Neural cell (in vitro differentiated cells): Measurements from ENCODE around the gene GALNT12. TPM values are rescaled to one million over a fixed set of nuclear protein-coding genes. Genes with fewer than 3 reads are reported as not detected.

Source experiments
- H2AFZ ChIP-seq: fragments of 200-600, 300-800 bp; sonication (generic), shearing (Covaris generic); 2 replicates; pipeline ENCODE4 v1.6.0; 2014; ENCODE audit warnings: low read depth, mild to moderate bottlenecking, antibody characterized with exemption, low read length, moderate library complexity
- H3F3A ChIP-seq: fragments of 200-600 bp; shearing (Covaris generic); 2 replicates; pipeline ENCODE4 v1.6.1; 2016; ENCODE audit warnings: mild to moderate bottlenecking, moderate library complexity, mixed read lengths, antibody characterized with exemption, low read length; ENCODE audit not compliant: insufficient read depth, poor library complexity, severe bottlenecking
- H3K27ac ChIP-seq: fragments of 200-600, 300-800 bp; sonication (generic), shearing (Covaris generic); 2 replicates; pipeline ENCODE4 v1.5.1; 2014; ENCODE audit warnings: mild to moderate bottlenecking, low read length, moderate library complexity
- H3K27me3 ChIP-seq: fragments of 300-800, 200-600 bp; sonication (generic), shearing (Covaris generic); 2 replicates; pipeline ENCODE4 v1.6.0; 2014; ENCODE audit warnings: mild to moderate bottlenecking, low read depth, low read length, moderate library complexity; ENCODE audit not compliant: insufficient read depth
- H3K36me3 ChIP-seq: fragments of 300-800, 200-600 bp; sonication (generic), shearing (Covaris generic); 2 replicates; pipeline ENCODE4 v1.5.1; 2014; ENCODE audit warnings: mild to moderate bottlenecking, antibody characterized with exemption, low read length, moderate library complexity; ENCODE audit not compliant: insufficient read depth
- H3K4me2 ChIP-seq: fragments of 300-800, 200-600 bp; sonication (generic), shearing (Covaris generic); 2 replicates; pipeline ENCODE4 v1.6.0; 2014; ENCODE audit warnings: mild to moderate bottlenecking, low read length
- H3K4me3 ChIP-seq: fragments of 300-800, 200-600 bp; sonication (generic), shearing (Covaris generic); 2 replicates; pipeline ENCODE4 v1.5.1; 2014; ENCODE audit warnings: mild to moderate bottlenecking, low read length, moderate library complexity
- H3K79me2 ChIP-seq: fragments of 200-600 bp; shearing (Covaris generic); replicated peaks from 2 replicates; pipeline ENCODE4 v1.6.0; 2014; ENCODE audit warnings: mild to moderate bottlenecking, low read length, moderate library complexity; ENCODE audit not compliant: insufficient read depth
- H3K9ac ChIP-seq: fragments of 300-800, 200-600 bp; sonication (generic), shearing (Covaris generic); 2 replicates; pipeline ENCODE4 v1.6.1; 2016; ENCODE audit warnings: mild to moderate bottlenecking, low read length, mixed read lengths
- H3K9me2 ChIP-seq: fragments of 200-600 bp; shearing (Covaris generic); 2 replicates; pipeline ENCODE4 v1.6.1; 2016; ENCODE audit warnings: mild to moderate bottlenecking, low read length, mixed read lengths; ENCODE audit not compliant: insufficient read depth
- H3K9me3 ChIP-seq: fragments of 200-600, 300-800 bp; sonication (generic), shearing (Covaris generic); 2 replicates; pipeline ENCODE4 v1.6.1; 2016; ENCODE audit warnings: mild to moderate bottlenecking, mixed run types, low read length, moderate library complexity, mixed read lengths
- H4K20me1 ChIP-seq: fragments of 200-600 bp; shearing (Covaris generic); 2 replicates; pipeline ENCODE4 v1.6.1; 2016; ENCODE audit warnings: mild to moderate bottlenecking, mixed run types; ENCODE audit not compliant: insufficient read depth
- CTCF ChIP-seq: fragments of 450-650 bp; IDR thresholded peaks from 2 replicates; pipeline ENCODE4 v1.5.1; 2014; ENCODE audit warnings: antibody characterized with exemption, mild to moderate bottlenecking, moderate library complexity; ENCODE audit not compliant: poor library complexity, severe bottlenecking
- EP300 ChIP-seq: fragments of 450-650 bp; conservative IDR thresholded peaks from 2 replicates; pipeline ENCODE4 v1.6.1; 2014; ENCODE audit warnings: antibody characterized with exemption, mild to moderate bottlenecking, moderate library complexity; ENCODE audit not compliant: poor library complexity, severe bottlenecking
- EZH2 ChIP-seq: fragments of 200-600, 300-800 bp; shearing (Covaris generic), sonication (generic); IDR thresholded peaks from 2 replicates; pipeline ENCODE4 v1.6.1; 2014; ENCODE audit warnings: antibody characterized with exemption, low read length, borderline replicate concordance, mild to moderate bottlenecking; ENCODE audit not compliant: insufficient read depth, poor library complexity, severe bottlenecking
- MXI1 ChIP-seq: fragments of 450-650 bp; conservative IDR thresholded peaks from 2 replicates; pipeline ENCODE4 v1.6.1; 2014; ENCODE audit warnings: antibody characterized with exemption, mild to moderate bottlenecking; ENCODE audit not compliant: poor library complexity, severe bottlenecking
- POLR2AphosphoS5 ChIP-seq: IDR thresholded peaks from 2 replicates; pipeline ENCODE4 v1.6.1; 2012
- RAD21 ChIP-seq: fragments of 450-650 bp; conservative IDR thresholded peaks from 2 replicates; pipeline ENCODE4 v1.6.1; 2014; ENCODE audit warnings: antibody characterized with exemption, mild to moderate bottlenecking, moderate library complexity
- SMC3 ChIP-seq: fragments of 450-650 bp; conservative IDR thresholded peaks from 2 replicates; pipeline ENCODE4 v1.6.1; 2014; ENCODE audit warnings: antibody characterized with exemption, mild to moderate bottlenecking, moderate library complexity; ENCODE audit not compliant: poor library complexity
- TAF1 ChIP-seq: IDR thresholded peaks from 2 replicates; pipeline ENCODE4 v1.6.1; 2012; ENCODE audit warnings: low read depth
- polyA plus RNA-seq: library from polyadenylated mRNA; depleted of rRNA; stranded (reverse); fragments of >200 nt; gene quantifications from 2 replicates; pipeline ENCODE4 v1.2.3, GENCODE V29; 2014
- TF ChIP-seq, protein P1 (sequence below): IDR thresholded peaks from 2 replicates; pipeline ENCODE4 v1.6.1; 2012; ENCODE audit warnings: borderline replicate concordance

Gene GALNT12
- polyA plus RNA-seq, 1 donor from 2014 or later: 8.4 TPM

DNA sequence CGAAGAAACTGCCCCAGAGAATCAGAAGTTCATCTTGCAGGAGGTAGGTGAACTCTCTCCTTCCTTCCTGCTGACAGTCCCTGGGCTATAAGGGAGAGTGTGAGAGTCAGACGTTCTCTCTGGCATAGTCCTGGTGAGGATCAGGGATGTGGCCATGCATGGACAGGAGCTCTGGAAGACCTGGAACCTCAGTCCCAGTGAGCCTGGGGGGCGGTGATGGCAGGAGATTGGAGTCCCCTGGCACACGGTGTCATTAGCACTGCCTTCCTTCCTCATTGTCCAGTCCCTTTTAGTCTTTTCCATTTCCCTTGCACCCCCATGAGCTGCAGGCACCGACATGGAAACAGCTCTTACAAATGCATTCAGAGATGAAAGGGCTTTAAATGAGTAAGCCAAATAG lies 38.6 kb downstream of the GALNT12 start:
- no peaks in the 10 kb centered on the region for H3K9me2 ChIP-seq
- H2AFZ ChIP-seq: no peak overlapping the region
- TF ChIP-seq RAD21 (no peak), TAF1 (no peak), SMC3 (no peak), POLR2AphosphoS5 (no peak), CTCF (no peak), MXI1 (no peak), EZH2 (no peak), EP300 (no peak)
- TF ChIP-seq, protein P1, sequence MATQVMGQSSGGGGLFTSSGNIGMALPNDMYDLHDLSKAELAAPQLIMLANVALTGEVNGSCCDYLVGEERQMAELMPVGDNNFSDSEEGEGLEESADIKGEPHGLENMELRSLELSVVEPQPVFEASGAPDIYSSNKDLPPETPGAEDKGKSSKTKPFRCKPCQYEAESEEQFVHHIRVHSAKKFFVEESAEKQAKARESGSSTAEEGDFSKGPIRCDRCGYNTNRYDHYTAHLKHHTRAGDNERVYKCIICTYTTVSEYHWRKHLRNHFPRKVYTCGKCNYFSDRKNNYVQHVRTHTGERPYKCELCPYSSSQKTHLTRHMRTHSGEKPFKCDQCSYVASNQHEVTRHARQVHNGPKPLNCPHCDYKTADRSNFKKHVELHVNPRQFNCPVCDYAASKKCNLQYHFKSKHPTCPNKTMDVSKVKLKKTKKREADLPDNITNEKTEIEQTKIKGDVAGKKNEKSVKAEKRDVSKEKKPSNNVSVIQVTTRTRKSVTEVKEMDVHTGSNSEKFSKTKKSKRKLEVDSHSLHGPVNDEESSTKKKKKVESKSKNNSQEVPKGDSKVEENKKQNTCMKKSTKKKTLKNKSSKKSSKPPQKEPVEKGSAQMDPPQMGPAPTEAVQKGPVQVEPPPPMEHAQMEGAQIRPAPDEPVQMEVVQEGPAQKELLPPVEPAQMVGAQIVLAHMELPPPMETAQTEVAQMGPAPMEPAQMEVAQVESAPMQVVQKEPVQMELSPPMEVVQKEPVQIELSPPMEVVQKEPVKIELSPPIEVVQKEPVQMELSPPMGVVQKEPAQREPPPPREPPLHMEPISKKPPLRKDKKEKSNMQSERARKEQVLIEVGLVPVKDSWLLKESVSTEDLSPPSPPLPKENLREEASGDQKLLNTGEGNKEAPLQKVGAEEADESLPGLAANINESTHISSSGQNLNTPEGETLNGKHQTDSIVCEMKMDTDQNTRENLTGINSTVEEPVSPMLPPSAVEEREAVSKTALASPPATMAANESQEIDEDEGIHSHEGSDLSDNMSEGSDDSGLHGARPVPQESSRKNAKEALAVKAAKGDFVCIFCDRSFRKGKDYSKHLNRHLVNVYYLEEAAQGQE: no peak
- H3K4me3 ChIP-seq: no peak overlapping the region
- H3F3A ChIP-seq: no peaks in the 10 kb centered on the region
- H4K20me1 ChIP-seq: no peaks in the 10 kb centered on the region
- H3K4me2 ChIP-seq: no peak overlapping the region
- no peaks in the 10 kb centered on the region for H3K9me3 ChIP-seq
- no peaks in the 10 kb centered on the region for H3K79me2 ChIP-seq
- H3K9ac ChIP-seq: no peak overlapping the region
- H3K27me3 ChIP-seq: no peaks in the 10 kb centered on the region
- no peaks in the 10 kb centered on the region for H3K36me3 ChIP-seq
- no peak overlapping the region for H3K27ac ChIP-seq

GRCh38 chr9:98846879-98847278 lies 39.4 kb downstream of the GALNT12 start:
- H3K9me2 ChIP-seq: no peaks in the 10 kb centered on the region
- no peaks in the 10 kb centered on the region for H3K27me3 ChIP-seq
- no peaks in the 10 kb centered on the region for H3K79me2 ChIP-seq
- H4K20me1 ChIP-seq: no peaks in the 10 kb centered on the region
- no peak overlapping the region for H2AFZ ChIP-seq
- H3K9ac ChIP-seq: no peak overlapping the region
- no peak overlapping the region for H3K4me3 ChIP-seq
- TF ChIP-seq, protein P1: no peak
- no peaks in the 10 kb centered on the region for H3K36me3 ChIP-seq
- H3F3A ChIP-seq: no peaks in the 10 kb centered on the region
- no peak overlapping the region for H3K4me2 ChIP-seq
- no peaks in the 10 kb centered on the region for H3K9me3 ChIP-seq
- H3K27ac ChIP-seq: no peak overlapping the region
